ENCODE results near the gene NUFIP1.

The NUFIP1 gene

GRCh38 chr13:44921246-44921877, 67.9 kb downstream of the NUFIP1 start:
- no peak overlapping the region for H3K4me3 ChIP-seq (ENCODE audit: low read length)
- DNase-seq (ENCODE audit: low read depth): no peak
- TF ChIP-seq CTCF (conservative IDR thresholded peaks at IDR 0.05; ENCODE audit: low read depth, low read length): no peak

- H3K4me3 ChIP-seq (ENCODE audit: low read length): no peak overlapping the region
- no peak for DNase-seq (ENCODE audit: low read depth)
- TF ChIP-seq CTCF (conservative IDR thresholded peaks at IDR 0.05; ENCODE audit: low read depth, low read length): no peak
Observed at GRCh38 chr13:44920013-44920412, 69.3 kb downstream of the NUFIP1 start.

GRCh38 chr13:44919104-44919804, 70.0 kb downstream of the NUFIP1 start:
- DNase-seq (ENCODE audit: low read depth): no peak
- no peak overlapping the region for H3K4me3 ChIP-seq (ENCODE audit: low read length)
- TF ChIP-seq CTCF (conservative IDR thresholded peaks at IDR 0.05; ENCODE audit: low read depth, low read length): no peak

GRCh38 chr13:44918326-44919103, 70.8 kb downstream of the NUFIP1 start:
- H3K4me3 ChIP-seq (ENCODE audit: low read length): peak overlapping the region; percentile 51
- TF ChIP-seq CTCF (conservative IDR thresholded peaks at IDR 0.05; ENCODE audit: low read depth, low read length): peak; percentile 64
- peak; percentile 91 for DNase-seq (ENCODE audit: low read depth)

- DNase-seq (ENCODE audit: low read depth): peak; percentile 85
- peak overlapping the region; percentile 51 for H3K4me3 ChIP-seq (ENCODE audit: low read length)
- TF ChIP-seq CTCF (conservative IDR thresholded peaks at IDR 0.05; ENCODE audit: low read depth, low read length): peak; percentile 48
Observed at GRCh38 chr13:44917589-44918325, 71.5 kb downstream of the NUFIP1 start.

GRCh38 chr13:44912278-44913016, 76.8 kb downstream of the NUFIP1 start:
- TF ChIP-seq CTCF (conservative IDR thresholded peaks at IDR 0.05; ENCODE audit: low read depth, low read length): no peak
- H3K4me3 ChIP-seq (ENCODE audit: low read length): no peak overlapping the region
- DNase-seq (ENCODE audit: low read depth): no peak

Measured in retinal pigment epithelial cell (primary cell).